Measurements from ENCODE around the gene TP73.

The TP73 gene

DNA sequence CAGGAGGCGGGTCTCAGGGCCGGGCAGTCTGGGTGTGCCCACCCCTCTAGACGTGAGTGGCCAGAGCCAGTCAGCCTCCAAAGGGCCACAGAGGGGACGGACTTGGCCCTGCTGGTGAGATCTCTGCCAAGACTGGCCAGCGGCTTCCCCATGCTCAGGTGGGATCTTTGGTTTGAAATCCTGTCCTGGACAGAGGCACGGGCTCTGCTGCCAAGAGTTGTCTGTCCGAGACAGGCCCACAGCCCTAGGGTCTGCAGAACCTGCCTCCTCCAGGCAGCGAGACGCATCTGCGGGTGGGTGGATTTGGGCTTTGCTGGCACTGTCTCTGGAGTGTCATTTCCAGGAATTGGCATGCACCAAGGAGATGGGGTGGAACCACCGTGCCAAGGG lies 55.6 kb downstream of the TP73 start:
- H3K27me3 ChIP-seq (ENCODE audit: control insufficient read depth, insufficient read depth, low read length, poor library complexity, severe bottlenecking) = peaks cover 24% of the 10 kb centered on the region
- H3K27ac ChIP-seq (ENCODE audit: insufficient read depth, low read depth, low read length, poor library complexity, severe bottlenecking) = no peak overlapping the region
- H3K36me3 ChIP-seq (ENCODE audit: control insufficient read depth, insufficient read depth, low read length) = no peaks in the 10 kb centered on the region
- H3K9me3 ChIP-seq (ENCODE audit: control insufficient read depth, low read length) = no peaks in the 10 kb centered on the region
- no peak overlapping the region for H3K4me3 ChIP-seq (ENCODE audit: insufficient read depth, low read depth, low read length)
- H3K4me1 ChIP-seq (ENCODE audit: control insufficient read depth, insufficient read depth, low read length) = peaks cover 35% of the 10 kb centered on the region
- WGBS, 2 experiments = 59 to 64% methylated on average over 11 of the region's 11 CpGs

DNA sequence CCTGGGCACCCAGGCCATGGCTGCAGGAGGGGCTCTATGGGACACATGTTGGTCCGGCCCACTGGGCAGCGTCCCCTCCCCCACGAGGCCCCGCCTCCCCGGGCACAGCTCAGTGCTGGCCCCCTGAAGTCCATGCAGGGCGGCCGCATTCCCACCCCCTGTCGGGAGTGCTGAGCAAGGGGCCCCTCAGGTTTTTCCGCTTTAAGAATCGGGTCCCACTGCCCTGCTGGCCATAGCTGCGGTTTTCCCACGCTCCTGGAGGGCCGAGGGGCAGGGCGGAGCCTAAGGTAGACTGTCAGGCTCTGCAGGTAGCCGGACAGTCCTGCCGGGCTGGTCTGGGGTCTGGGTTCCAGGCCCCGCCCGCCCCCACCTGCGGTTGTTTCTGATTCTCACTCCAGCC lies 56.5 kb downstream of the TP73 start:
- H3K4me1 ChIP-seq (ENCODE audit: control insufficient read depth, insufficient read depth, low read length) = peaks cover 28% of the 10 kb centered on the region

DNA sequence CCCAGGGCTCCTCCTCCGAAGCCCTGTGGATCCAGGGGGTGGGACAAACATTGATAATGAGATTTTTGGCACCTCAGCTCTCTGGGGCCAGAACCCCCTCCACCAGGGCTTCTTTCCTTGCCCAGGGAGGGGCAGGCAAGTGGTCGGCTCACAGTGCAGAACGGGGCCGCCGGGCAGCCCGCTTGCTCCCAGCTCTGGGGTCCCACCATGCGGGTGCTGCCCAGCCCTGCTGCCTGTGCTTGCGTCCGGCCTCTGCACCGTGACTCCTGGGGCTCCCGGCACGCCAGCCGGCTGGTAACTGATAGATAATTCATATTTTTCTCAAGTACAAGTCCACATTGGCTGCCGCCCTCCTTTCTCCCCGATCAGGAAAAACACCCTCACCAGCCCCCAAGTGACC lies 57.9 kb downstream of the TP73 start:
- Histone ChIP-seq H3K36me3 (ENCODE audit: control insufficient read depth, insufficient read depth, low read length) (no peaks in the 10 kb centered on the region), H3K4me1 (ENCODE audit: control insufficient read depth, insufficient read depth, low read length) (peaks cover 28% of the 10 kb centered on the region), H3K27me3 (ENCODE audit: control insufficient read depth, insufficient read depth, low read length, poor library complexity, severe bottlenecking) (peaks cover 24% of the 10 kb centered on the region), H3K4me3 (ENCODE audit: insufficient read depth, low read depth, low read length) (no peak overlapping the region), H3K9me3 (ENCODE audit: control insufficient read depth, low read length) (no peaks in the 10 kb centered on the region), H3K27ac (ENCODE audit: insufficient read depth, low read depth, low read length, poor library complexity, severe bottlenecking) (no peak overlapping the region)
- WGBS, 2 experiments = 90 to 93% methylated on average over 15 of the region's 15 CpGs

More for the DNA sequence above, 56.5 kb downstream of the TP73 start:
- Histone ChIP-seq H3K9me3 (ENCODE audit: control insufficient read depth, low read length) (no peaks in the 10 kb centered on the region), H3K4me3 (ENCODE audit: insufficient read depth, low read depth, low read length) (no peak overlapping the region), H3K36me3 (ENCODE audit: control insufficient read depth, insufficient read depth, low read length) (no peaks in the 10 kb centered on the region), H3K27me3 (ENCODE audit: control insufficient read depth, insufficient read depth, low read length, poor library complexity, severe bottlenecking) (peaks cover 24% of the 10 kb centered on the region), H3K27ac (ENCODE audit: insufficient read depth, low read depth, low read length, poor library complexity, severe bottlenecking) (no peak overlapping the region)
- WGBS, 2 experiments = 16 to 18% methylated on average over 19 of the region's 19 CpGs

DNA sequence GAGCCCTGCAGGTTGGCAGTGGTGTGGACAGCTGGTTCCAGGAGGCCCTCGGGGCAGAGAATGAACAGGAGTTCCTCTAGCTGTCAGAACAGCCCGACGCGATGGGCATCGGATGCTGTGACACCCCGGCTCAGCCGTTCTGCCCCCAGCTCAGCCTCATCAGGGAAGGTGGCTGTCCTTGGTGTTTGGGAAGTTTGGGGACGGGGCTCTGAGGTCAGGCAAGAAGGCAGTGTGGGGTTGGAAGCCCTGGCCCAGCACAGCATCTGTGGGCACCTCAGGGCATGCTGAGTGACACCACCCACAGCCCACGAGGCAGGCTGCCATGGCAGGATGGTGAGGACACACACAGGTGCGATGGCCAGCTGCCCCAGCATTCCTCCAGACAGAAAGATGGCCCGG lies 59.1 kb downstream of the TP73 start:
- no peaks in the 10 kb centered on the region for H3K9me3 ChIP-seq (ENCODE audit: control insufficient read depth, low read length)
- WGBS, 2 experiments = 91 to 92% methylated on average over 11 of the region's 11 CpGs
- peaks cover 24% of the 10 kb centered on the region for H3K27me3 ChIP-seq (ENCODE audit: control insufficient read depth, insufficient read depth, low read length, poor library complexity, severe bottlenecking)
- H3K4me3 ChIP-seq (ENCODE audit: insufficient read depth, low read depth, low read length) = no peak overlapping the region
- peaks cover 28% of the 10 kb centered on the region for H3K4me1 ChIP-seq (ENCODE audit: control insufficient read depth, insufficient read depth, low read length)
- H3K27ac ChIP-seq (ENCODE audit: insufficient read depth, low read depth, low read length, poor library complexity, severe bottlenecking) = no peak overlapping the region
- H3K36me3 ChIP-seq (ENCODE audit: control insufficient read depth, insufficient read depth, low read length) = no peaks in the 10 kb centered on the region

DNA sequence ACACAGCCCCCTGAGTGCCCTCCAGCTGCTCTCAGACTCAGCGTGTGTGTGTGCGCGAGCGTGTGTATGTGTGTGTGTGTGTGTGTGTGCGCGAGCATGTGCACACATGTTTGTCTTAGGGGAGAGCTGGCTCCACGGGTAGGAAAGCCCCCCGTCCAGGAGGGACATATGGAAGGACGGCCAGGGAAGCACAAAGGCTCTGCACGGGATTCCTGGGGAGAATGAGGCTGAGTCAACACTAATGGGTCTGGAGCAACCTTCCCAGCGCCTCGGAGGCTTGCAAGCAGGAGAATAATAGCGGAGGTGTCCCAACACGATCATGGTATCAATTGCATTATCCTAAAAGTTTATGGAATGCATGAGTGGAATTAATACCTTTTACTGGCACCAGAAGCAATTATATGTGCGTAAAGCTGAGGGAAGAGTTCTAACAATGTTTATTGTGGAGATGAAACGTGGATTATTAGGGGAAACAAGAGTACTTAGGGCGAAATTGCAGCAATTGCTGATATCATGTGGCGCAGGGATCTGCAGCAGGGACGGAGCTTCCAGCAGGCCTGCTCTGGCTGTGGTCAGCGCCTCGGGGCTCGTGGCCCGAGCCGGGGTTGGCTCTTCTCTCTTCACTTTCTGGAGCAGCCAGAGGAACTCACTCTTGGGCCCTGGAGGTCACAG lies 59.6 kb downstream of the TP73 start:
- Histone ChIP-seq H3K4me1 (ENCODE audit: control insufficient read depth, insufficient read depth, low read length) (peaks cover 27% of the 10 kb centered on the region), H3K27me3 (ENCODE audit: control insufficient read depth, insufficient read depth, low read length, poor library complexity, severe bottlenecking) (peaks cover 24% of the 10 kb centered on the region), H3K27ac (ENCODE audit: insufficient read depth, low read depth, low read length, poor library complexity, severe bottlenecking) (no peak overlapping the region), H3K4me3 (ENCODE audit: insufficient read depth, low read depth, low read length) (no peak overlapping the region), H3K9me3 (ENCODE audit: control insufficient read depth, low read length) (no peaks in the 10 kb centered on the region), H3K36me3 (ENCODE audit: control insufficient read depth, insufficient read depth, low read length) (no peaks in the 10 kb centered on the region)
- WGBS, 2 experiments = 86 to 88% methylated on average over 24 of the region's 24 CpGs

DNA sequence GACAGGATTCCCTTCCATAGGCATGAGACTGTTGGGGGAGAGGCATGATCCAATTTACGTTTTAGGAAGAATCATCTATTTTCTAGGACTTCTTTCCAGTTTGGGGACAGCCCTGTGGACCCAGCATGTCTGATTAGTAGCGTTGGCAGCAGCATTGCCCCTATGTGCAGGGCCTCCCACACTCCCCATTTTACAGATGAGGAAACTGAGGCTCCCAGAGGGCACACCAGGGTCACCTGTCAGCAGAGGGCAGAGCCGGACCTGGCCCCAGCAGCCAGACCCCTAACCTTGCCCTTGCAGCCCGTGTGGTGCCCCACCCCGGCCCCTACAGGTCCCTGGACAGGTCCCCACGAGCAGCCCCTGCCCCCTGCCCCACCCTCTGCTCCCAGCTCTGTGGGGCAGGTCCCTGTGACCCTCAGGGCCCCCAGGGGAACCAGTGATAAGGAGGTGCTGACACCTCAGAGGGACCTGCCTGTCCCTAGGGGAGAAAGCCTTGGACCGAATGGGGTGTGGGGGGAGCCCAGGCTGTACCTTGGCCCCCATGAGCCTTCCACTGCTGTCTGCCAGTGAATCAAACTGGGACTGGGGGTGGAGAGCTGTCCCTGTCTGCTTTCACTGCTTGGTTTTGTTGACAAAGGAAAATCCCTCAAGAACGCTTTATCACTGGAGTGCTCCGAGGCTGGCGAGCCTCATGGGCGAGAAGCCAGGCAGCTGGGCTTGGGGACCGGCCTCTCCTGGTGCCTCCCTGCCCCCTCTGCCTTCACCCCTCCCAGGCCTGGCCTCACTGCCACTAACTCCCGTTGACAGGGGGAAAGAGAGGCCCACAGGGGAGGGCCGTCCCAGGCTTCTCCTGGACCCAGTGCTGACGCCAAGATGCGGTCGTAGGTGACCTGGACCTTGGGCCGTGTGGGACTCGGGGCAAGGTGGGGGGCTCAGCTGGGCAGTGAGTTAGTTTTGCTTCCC lies 60.5 kb downstream of the TP73 start:
- Histone ChIP-seq H3K9me3 (ENCODE audit: control insufficient read depth, low read length) (no peaks in the 10 kb centered on the region), H3K36me3 (ENCODE audit: control insufficient read depth, insufficient read depth, low read length) (no peaks in the 10 kb centered on the region), H3K4me1 (ENCODE audit: control insufficient read depth, insufficient read depth, low read length) (peaks cover 23% of the 10 kb centered on the region), H3K27me3 (ENCODE audit: control insufficient read depth, insufficient read depth, low read length, poor library complexity, severe bottlenecking) (peaks cover 19% of the 10 kb centered on the region), H3K27ac (ENCODE audit: insufficient read depth, low read depth, low read length, poor library complexity, severe bottlenecking) (no peak overlapping the region), H3K4me3 (ENCODE audit: insufficient read depth, low read depth, low read length) (no peak overlapping the region)
- 86 to 88% methylated on average over 19 of the region's 19 CpGs for WGBS, 2 experiments

DNA sequence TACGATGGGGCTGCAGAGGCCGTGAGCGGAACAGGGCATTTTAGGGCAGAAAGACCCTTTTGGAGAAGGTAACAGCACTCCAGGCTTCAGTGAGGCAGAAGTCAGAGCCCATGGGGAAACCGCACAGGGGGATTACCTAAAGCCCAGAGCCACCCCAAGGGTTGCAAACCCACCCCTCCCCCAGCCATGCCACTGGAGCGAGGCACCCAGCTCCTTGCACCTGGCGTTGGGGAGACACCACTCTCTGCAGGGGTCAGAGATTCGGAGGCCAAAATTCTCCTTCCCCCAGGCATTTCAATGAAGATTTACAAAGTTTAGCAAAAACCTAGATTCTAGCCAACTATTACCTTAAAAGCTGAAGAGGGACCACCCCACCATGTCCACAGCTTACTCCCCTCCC lies 61.5 kb downstream of the TP73 start:
- no peak overlapping the region for H3K4me3 ChIP-seq (ENCODE audit: insufficient read depth, low read depth, low read length)
- H3K27ac ChIP-seq (ENCODE audit: insufficient read depth, low read depth, low read length, poor library complexity, severe bottlenecking) = no peak overlapping the region
- H3K4me1 ChIP-seq (ENCODE audit: control insufficient read depth, insufficient read depth, low read length) = peaks cover 15% of the 10 kb centered on the region
- no peaks in the 10 kb centered on the region for H3K36me3 ChIP-seq (ENCODE audit: control insufficient read depth, insufficient read depth, low read length)
- WGBS, 2 experiments = 86 to 88% methylated on average over 7 of the region's 7 CpGs
- H3K27me3 ChIP-seq (ENCODE audit: control insufficient read depth, insufficient read depth, low read length, poor library complexity, severe bottlenecking) = peaks cover 9% of the 10 kb centered on the region
- no peaks in the 10 kb centered on the region for H3K9me3 ChIP-seq (ENCODE audit: control insufficient read depth, low read length)

DNA sequence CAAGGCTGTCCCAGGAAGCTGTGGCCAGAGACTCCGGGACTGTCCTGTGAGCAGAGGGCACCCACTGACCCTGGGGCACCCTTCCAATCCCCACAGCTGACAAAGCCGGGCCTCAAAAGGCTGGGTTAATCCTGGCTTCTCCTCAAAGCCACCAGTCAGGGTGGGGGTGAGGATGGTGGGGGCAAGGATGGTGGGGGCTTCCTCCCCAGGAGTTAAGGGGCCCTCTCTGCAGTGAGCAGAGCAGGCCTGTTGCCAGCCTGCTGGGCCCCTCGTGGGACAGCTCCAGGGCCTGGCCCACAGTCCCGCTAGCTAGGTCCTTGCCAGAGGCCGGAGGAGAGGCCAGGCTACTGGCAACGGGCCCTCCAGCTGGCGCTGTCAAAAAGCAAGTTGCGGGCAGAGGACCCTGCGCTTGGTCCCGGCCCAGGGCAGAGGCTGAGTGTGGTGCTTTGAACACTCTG lies 62.0 kb downstream of the TP73 start:
- no peak overlapping the region for H3K4me3 ChIP-seq (ENCODE audit: insufficient read depth, low read depth, low read length)
- peaks cover 13% of the 10 kb centered on the region for H3K4me1 ChIP-seq (ENCODE audit: control insufficient read depth, insufficient read depth, low read length)
- no peaks in the 10 kb centered on the region for H3K9me3 ChIP-seq (ENCODE audit: control insufficient read depth, low read length)
- H3K27me3 ChIP-seq (ENCODE audit: control insufficient read depth, insufficient read depth, low read length, poor library complexity, severe bottlenecking) = peaks cover 4% of the 10 kb centered on the region
- 90 to 93% methylated on average over 10 of the region's 10 CpGs for WGBS, 2 experiments
- no peaks in the 10 kb centered on the region for H3K36me3 ChIP-seq (ENCODE audit: control insufficient read depth, insufficient read depth, low read length)
- no peak overlapping the region for H3K27ac ChIP-seq (ENCODE audit: insufficient read depth, low read depth, low read length, poor library complexity, severe bottlenecking)

DNA sequence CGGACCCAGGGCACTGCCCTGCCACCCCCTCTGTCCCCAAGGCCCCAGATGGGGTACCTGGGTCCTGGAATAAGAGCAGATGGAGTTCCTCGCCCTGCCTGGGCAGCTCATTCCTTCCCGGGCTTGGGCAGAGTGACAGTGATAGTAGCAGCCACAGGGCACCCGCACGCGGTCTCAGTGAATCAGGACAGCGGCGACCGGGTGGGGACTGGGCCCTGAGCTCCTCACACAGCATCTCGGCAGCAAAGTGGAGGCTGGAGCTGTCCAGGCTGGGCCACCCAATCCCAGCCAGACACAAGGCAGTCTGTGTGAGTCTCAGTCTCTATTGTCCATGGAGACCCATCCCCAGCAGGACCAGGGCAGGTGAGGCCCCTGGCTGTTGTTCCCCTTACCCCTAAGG lies 62.5 kb downstream of the TP73 start:
- H3K27me3 ChIP-seq (ENCODE audit: control insufficient read depth, insufficient read depth, low read length, poor library complexity, severe bottlenecking) = no peaks in the 10 kb centered on the region
- no peaks in the 10 kb centered on the region for H3K9me3 ChIP-seq (ENCODE audit: control insufficient read depth, low read length)
- no peak overlapping the region for H3K4me3 ChIP-seq (ENCODE audit: insufficient read depth, low read depth, low read length)
- H3K36me3 ChIP-seq (ENCODE audit: control insufficient read depth, insufficient read depth, low read length) = no peaks in the 10 kb centered on the region
- peaks cover 13% of the 10 kb centered on the region for H3K4me1 ChIP-seq (ENCODE audit: control insufficient read depth, insufficient read depth, low read length)
- H3K27ac ChIP-seq (ENCODE audit: insufficient read depth, low read depth, low read length, poor library complexity, severe bottlenecking) = no peak overlapping the region
- 85 to 86% methylated on average over 10 of the region's 10 CpGs for WGBS, 2 experiments

DNA sequence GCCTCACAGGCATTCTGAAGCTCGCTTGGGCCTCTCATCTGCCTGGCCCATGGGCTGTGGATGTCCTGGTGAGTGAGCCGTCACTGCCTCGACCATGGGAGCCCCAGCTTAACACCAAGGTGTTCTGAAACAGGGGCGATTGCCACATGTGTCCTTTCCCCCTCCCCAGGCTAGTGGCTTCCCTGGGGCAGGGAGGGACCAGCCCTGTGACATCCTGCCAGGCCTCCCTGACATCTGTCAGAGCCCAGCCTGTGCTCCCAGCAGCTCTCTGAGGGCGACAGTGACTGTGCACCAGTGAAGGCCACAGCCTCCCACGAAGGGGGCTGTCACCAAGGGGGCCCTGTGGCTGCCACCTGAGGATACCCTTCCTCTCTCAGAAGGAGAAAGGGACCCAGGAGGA lies 64.0 kb downstream of the TP73 start:
- H3K9me3 ChIP-seq (ENCODE audit: control insufficient read depth, low read length) = no peaks in the 10 kb centered on the region
- H3K4me3 ChIP-seq (ENCODE audit: insufficient read depth, low read depth, low read length) = no peak overlapping the region
- peaks cover 12% of the 10 kb centered on the region for H3K4me1 ChIP-seq (ENCODE audit: control insufficient read depth, insufficient read depth, low read length)
- H3K27ac ChIP-seq (ENCODE audit: insufficient read depth, low read depth, low read length, poor library complexity, severe bottlenecking) = no peak overlapping the region
- no peaks in the 10 kb centered on the region for H3K36me3 ChIP-seq (ENCODE audit: control insufficient read depth, insufficient read depth, low read length)
- WGBS, 2 experiments = 84 to 88% methylated on average over 6 of the region's 6 CpGs
- no peaks in the 10 kb centered on the region for H3K27me3 ChIP-seq (ENCODE audit: control insufficient read depth, insufficient read depth, low read length, poor library complexity, severe bottlenecking)
